HepG2 (cell line): ENCODE data around the gene PRM3. TPM values are rescaled to one million over a fixed set of nuclear protein-coding genes. Genes with fewer than 3 reads are reported as not detected.

Experiments used
- EHMT2 ChIP-seq: fragments of 200-600 bp; sonication (generic); IDR thresholded peaks from 2 replicates; pipeline ENCODE4 v1.7.0; 2017; ENCODE audit warnings: antibody characterized with exemption, low read depth, low read length, borderline replicate concordance
- FOXA1 ChIP-seq, 2 experiments: fragments of 450-650 bp in 1 of 2; sonication (generic) in 1 of 2; formaldehyde crosslinking in 1 of 2; IDR thresholded peaks; 2 replicates each; pipeline versions ENCODE4 v1.4.0 to v1.6.1; 2016 to 2020; ENCODE audit warnings: missing genetic modification reagents in 1 of 2
- GATAD2A ChIP-seq: IDR thresholded peaks from 2 replicates; pipeline ENCODE4 v1.6.1; 2016
- MBD4 ChIP-seq: IDR thresholded peaks from 2 replicates; pipeline ENCODE4 v1.6.1; 2012; ENCODE audit warnings: low read length, inconsistent platforms, borderline replicate concordance
- MED1 ChIP-seq: sonication (generic); formaldehyde crosslinking; IDR thresholded peaks from 2 replicates; pipeline ENCODE4 v1.4.0; 2020; ENCODE audit warnings: missing genetic modification reagents
- MEF2D ChIP-seq: sonication (generic); formaldehyde crosslinking; IDR thresholded peaks from 2 replicates; pipeline ENCODE4 v1.5.1; 2020; ENCODE audit warnings: mild to moderate bottlenecking, missing genetic modification reagents
- NFYB ChIP-seq: sonication (generic); formaldehyde crosslinking; IDR thresholded peaks from 2 replicates; pipeline ENCODE4 v1.4.0; 2020; ENCODE audit warnings: missing genetic modification reagents
- SOX6 ChIP-seq, 2 experiments: fragments of 450-650 bp in 1 of 2; sonication (generic) in 1 of 2; formaldehyde crosslinking in 1 of 2; IDR thresholded peaks; 2 replicates each; pipeline versions ENCODE4 v1.4.0 to v1.6.1; 2017 to 2020; ENCODE audit warnings: antibody characterized with exemption in 1 of 2, mild to moderate bottlenecking in 1 of 2, missing genetic modification reagents in 1 of 2
- ZGPAT ChIP-seq: IDR thresholded peaks from 2 replicates; pipeline ENCODE4 v1.6.1; 2016; ENCODE audit warnings: mild to moderate bottlenecking
- ZNF280D ChIP-seq: sonication (generic); formaldehyde crosslinking; IDR thresholded peaks from 2 replicates; pipeline ENCODE4 v1.5.1; 2020; ENCODE audit warnings: mild to moderate bottlenecking, missing genetic modification reagents
- ZNF501 ChIP-seq: sonication (generic); formaldehyde crosslinking; IDR thresholded peaks from 2 replicates; pipeline ENCODE4 v1.5.1; 2020; ENCODE audit warnings: mild to moderate bottlenecking, moderate library complexity, missing genetic modification reagents
- ZNF609 ChIP-seq: sonication (generic); formaldehyde crosslinking; IDR thresholded peaks from 2 replicates; pipeline ENCODE4 v1.4.0; 2020; ENCODE audit warnings: mild to moderate bottlenecking, missing genetic modification reagents, borderline replicate concordance
- ZNF781 ChIP-seq: sonication (generic); formaldehyde crosslinking; IDR thresholded peaks from 2 replicates; pipeline ENCODE4 v1.5.1; 2020; ENCODE audit warnings: borderline replicate concordance, mild to moderate bottlenecking, missing genetic modification reagents; ENCODE audit errors: not compliant biosample characterization
- polyA plus RNA-seq, 8 experiments: library from polyadenylated mRNA; depleted of rRNA in 3 of 8; stranded (reverse) in 7 of 8; unstranded in 1 of 8; fragments of >200 nt; fragmentation: Illumina TruSeq in 4 of 8; extraction: Trizol in 4 of 8; gene quantifications; 2 replicates each; pipeline versions ENCODE4 v1.2.1 to v1.2.3, GENCODE V29; 2011 to 2016; ENCODE audit warnings: low read depth in 4 of 8, missing spikeins in 1 of 8, mixed read lengths in 1 of 8; ENCODE audit not compliant: insufficient read depth in 1 of 8
- total RNA-seq, 5 experiments: library from RNA; depleted of rRNA; stranded (reverse); fragments of >200 nt; fragmentation: Illumina TruSeq; extraction: Trizol; gene quantifications; 2 replicates each; pipeline ENCODE4 v1.2.3, GENCODE V29; 2016; ENCODE audit warnings: low read depth in 1 of 5

Gene PRM3
- total and polyA plus RNA-seq, 2 of the 13 experiments (the other 11 are each of a cell fraction or from before 2014, with no cell fraction given) = not detected

DNA sequence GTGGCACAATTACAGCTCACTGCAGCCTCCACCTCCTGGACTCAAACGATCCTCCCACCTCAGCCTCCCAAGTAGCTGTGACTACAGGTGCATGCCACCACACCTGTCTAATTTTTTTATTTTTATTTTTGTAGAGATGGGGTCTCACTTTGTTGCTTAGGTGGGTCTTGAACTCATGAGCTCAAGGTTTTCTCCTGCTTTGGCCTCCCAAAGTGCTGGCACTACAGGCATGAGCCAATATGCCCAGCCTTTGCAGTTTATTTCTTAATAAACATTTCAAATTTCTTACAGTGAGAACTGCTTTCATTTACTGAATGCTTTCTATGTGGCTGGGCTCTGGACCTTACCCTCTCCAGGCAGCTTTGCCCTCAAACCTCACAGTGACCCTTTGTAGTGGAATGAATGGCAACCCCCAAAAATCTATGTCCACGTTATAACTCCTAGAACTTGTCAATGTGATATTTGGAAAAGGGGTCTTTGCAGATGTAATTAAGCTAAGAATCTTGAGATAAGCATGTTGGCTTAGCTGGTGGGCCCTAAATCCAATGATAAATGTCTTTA lies 2.7 kb downstream of the PRM3 start (continued):
- no peak for TF ChIP-seq MBD4
- no peak for TF ChIP-seq EHMT2
- TF ChIP-seq MEF2D (CRISPR knock-in tag) = 0 out of 2 replicates have a peak, but pooled peaks have one; percentile 12
- peak; percentile 54; the same call in 1 of the 2 replicates for TF ChIP-seq ZNF609 (CRISPR knock-in tag)
- TF ChIP-seq ZNF280D (CRISPR knock-in tag) = peak; percentile 47; the same call in 1 of the 2 replicates
- TF ChIP-seq GATAD2A (CRISPR knock-in tag) = peak; percentile 53
- TF ChIP-seq FOXA1 (IDR thresholded peaks at IDR 0.05) = no peak
- TF ChIP-seq FOXA1 (CRISPR knock-in tag; IDR thresholded peaks at IDR 0.05) = peak; percentile 2; the same call in 1 of the 2 replicates
- no peak for TF ChIP-seq SOX6 (IDR thresholded peaks at IDR 0.05)
- peak; percentile 49 for TF ChIP-seq SOX6 (CRISPR knock-in tag; IDR thresholded peaks at IDR 0.05)
- peak; percentile 61; the same call in 1 of the 2 replicates for TF ChIP-seq ZGPAT (CRISPR knock-in tag)
- TF ChIP-seq ZNF781 (CRISPR knock-in tag) = peak; percentile 48
- TF ChIP-seq NFYB (CRISPR knock-in tag) = no peak
- TF ChIP-seq ZNF501 (CRISPR knock-in tag) = 0 out of 2 replicates have a peak, but pooled peaks have one; percentile 6
- peak; percentile 24; the same call in 1 of the 2 replicates for TF ChIP-seq MED1 (CRISPR knock-in tag)
